PC-9 (cell line): ENCODE data around the gene TANC1.

ENCODE experiments used
- EZH2 ChIP-seq: fragments of 200-600 bp; sonication (generic); IDR thresholded peaks from 2 replicates; pipeline ENCODE4 v1.8.0; 2017; ENCODE audit warnings: antibody characterized with exemption, low read depth
- TF ChIP-seq, protein P1 (sequence below): fragments of 200-600 bp; sonication (generic); conservative IDR thresholded peaks from 2 replicates; pipeline ENCODE4 v1.6.1; 2017; ENCODE audit warnings: mixed run types, antibody characterized with exemption, mild to moderate bottlenecking, moderate library complexity

DNA sequence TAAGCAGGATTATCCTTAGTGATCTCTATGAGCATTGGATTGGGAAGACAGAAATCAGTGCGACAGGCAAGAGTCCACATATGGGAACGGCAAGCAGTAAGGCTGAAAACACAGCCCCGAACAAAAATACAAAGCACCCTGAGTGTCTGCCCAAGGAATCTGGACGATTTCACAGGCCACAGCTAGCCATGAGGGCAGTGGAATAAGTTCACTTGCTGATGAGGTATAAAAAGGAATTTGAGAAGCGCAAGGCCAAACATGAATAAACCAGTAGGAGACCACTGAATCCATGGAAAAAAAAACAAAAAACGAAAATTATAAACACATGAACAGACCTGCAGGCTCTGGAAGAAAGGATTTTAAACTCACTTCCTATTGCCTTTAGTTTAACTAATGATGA is 293.8 kb downstream of the TANC1 start:
- TF ChIP-seq, protein P1, sequence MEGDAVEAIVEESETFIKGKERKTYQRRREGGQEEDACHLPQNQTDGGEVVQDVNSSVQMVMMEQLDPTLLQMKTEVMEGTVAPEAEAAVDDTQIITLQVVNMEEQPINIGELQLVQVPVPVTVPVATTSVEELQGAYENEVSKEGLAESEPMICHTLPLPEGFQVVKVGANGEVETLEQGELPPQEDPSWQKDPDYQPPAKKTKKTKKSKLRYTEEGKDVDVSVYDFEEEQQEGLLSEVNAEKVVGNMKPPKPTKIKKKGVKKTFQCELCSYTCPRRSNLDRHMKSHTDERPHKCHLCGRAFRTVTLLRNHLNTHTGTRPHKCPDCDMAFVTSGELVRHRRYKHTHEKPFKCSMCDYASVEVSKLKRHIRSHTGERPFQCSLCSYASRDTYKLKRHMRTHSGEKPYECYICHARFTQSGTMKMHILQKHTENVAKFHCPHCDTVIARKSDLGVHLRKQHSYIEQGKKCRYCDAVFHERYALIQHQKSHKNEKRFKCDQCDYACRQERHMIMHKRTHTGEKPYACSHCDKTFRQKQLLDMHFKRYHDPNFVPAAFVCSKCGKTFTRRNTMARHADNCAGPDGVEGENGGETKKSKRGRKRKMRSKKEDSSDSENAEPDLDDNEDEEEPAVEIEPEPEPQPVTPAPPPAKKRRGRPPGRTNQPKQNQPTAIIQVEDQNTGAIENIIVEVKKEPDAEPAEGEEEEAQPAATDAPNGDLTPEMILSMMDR = no peak
- TF ChIP-seq EZH2 = no peak
